Measurements from ENCODE around the gene ZNF318. TPM values are rescaled to one million over a fixed set of nuclear protein-coding genes. Genes with fewer than 3 reads are reported as not detected.
"Not testable (repeated sequence)": the region's sequence is repeated elsewhere in the genome, so short reads cannot be mapped to it uniquely, and the experiment has no call there.

The ZNF318 gene
- total and polyA plus RNA-seq, 10 of the 15 experiments (the other 5 are each of a cell fraction or from before 2014, with no cell fraction given) = 3.4 to 79.8 (median 13.7) TPM

DNA sequence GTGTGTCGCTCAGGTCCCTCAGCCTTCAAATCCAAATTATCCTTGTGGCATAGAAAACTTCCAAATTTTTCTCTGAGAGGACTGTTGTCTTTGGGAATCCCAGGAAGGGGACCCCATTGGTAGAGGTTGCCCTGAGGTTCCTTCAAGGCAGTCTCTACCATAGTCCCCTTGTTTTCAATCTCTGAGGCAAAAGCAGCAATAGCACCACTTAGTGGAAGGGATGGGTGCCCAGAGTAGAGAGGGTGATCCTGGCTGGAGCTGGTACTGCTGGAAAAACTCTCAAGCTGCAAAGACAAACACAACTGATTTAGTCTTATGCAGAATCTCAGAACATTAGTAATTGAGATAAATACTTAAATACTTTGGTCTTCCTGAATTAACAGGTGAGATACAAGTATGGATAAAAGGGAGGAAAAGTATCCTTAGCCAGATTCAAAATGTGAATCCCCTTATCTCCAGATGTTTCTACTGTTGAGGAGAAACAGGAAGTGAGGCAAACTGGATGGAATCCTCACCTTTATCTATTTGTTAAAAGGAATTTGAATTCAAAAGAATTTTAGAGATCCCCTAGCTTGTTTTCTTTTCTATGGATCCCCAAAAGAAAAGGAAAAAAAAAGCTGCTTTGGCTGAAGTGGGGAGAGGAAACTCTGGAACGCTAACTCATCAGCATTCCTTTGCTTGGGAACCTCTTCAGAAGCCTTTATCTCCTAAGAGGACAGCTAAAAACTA is 13.4 kb downstream of the ZNF318 start:
- TF ChIP-seq SMC3 (IDR thresholded peaks at IDR 0.05; ENCODE audit: borderline replicate concordance, low read length) (peak; percentile 36; the same call in 1 of the 2 replicates), RAD21 (IDR thresholded peaks at IDR 0.05; ENCODE audit: insufficient read depth, low read depth, low read length) (peak; percentile 52), CREM (IDR thresholded peaks at IDR 0.05; ENCODE audit: low read depth) (no peak), CBX3 (IDR thresholded peaks at IDR 0.05; ENCODE audit: borderline replicate concordance, low read depth) (no peak), RFX5 (IDR thresholded peaks at IDR 0.05; ENCODE audit: low read depth, low read length) (no peak), SREBF2 (IDR thresholded peaks at IDR 0.05; ENCODE audit: low read length) (no peak), CHD2 (IDR thresholded peaks at IDR 0.05; ENCODE audit: borderline replicate concordance, low read depth, low read length) (no peak), IKZF2 (IDR thresholded peaks at IDR 0.05) (no peak), TCF12 (IDR thresholded peaks at IDR 0.05; ENCODE audit: low read depth, low read length) (no peak)
- TF ChIP-seq, protein P1, sequence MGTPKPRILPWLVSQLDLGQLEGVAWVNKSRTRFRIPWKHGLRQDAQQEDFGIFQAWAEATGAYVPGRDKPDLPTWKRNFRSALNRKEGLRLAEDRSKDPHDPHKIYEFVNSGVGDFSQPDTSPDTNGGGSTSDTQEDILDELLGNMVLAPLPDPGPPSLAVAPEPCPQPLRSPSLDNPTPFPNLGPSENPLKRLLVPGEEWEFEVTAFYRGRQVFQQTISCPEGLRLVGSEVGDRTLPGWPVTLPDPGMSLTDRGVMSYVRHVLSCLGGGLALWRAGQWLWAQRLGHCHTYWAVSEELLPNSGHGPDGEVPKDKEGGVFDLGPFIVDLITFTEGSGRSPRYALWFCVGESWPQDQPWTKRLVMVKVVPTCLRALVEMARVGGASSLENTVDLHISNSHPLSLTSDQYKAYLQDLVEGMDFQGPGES (IDR thresholded peaks at IDR 0.05) = no peak
- TF ChIP-seq, protein P2, sequence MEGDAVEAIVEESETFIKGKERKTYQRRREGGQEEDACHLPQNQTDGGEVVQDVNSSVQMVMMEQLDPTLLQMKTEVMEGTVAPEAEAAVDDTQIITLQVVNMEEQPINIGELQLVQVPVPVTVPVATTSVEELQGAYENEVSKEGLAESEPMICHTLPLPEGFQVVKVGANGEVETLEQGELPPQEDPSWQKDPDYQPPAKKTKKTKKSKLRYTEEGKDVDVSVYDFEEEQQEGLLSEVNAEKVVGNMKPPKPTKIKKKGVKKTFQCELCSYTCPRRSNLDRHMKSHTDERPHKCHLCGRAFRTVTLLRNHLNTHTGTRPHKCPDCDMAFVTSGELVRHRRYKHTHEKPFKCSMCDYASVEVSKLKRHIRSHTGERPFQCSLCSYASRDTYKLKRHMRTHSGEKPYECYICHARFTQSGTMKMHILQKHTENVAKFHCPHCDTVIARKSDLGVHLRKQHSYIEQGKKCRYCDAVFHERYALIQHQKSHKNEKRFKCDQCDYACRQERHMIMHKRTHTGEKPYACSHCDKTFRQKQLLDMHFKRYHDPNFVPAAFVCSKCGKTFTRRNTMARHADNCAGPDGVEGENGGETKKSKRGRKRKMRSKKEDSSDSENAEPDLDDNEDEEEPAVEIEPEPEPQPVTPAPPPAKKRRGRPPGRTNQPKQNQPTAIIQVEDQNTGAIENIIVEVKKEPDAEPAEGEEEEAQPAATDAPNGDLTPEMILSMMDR (IDR thresholded peaks at IDR 0.05 in 2 of 3, conservative IDR thresholded peaks at IDR 0.05 in 1 of 3; ENCODE audit: control insufficient read depth in 2 of 3, extremely low read depth in 1 of 3, insufficient read depth in 1 of 3, low read depth in 3 of 3, low read length in 3 of 3) = peak; percentile 26 to 55 (median 48); a peak in 4 of 6 replicates
- Histone ChIP-seq H3K36me3 (ENCODE audit: control insufficient read depth in 2 of 2, insufficient read depth in 2 of 2, low read length in 1 of 2) (peaks cover 18 to 50% of the 10 kb centered on the region in 2 experiments), H3K4me2 (ENCODE audit: control insufficient read depth, insufficient read depth) (no peak overlapping the region), H2AFZ (ENCODE audit: control insufficient read depth, low read depth, low read length) (no peak overlapping the region), H3K9me3 (replicated peaks; ENCODE audit: control insufficient read depth, insufficient read depth, low read length) (no peaks in the 10 kb centered on the region), H4K20me1 (ENCODE audit: control insufficient read depth, insufficient read depth) (0 out of 2 replicates have a peak, but pooled peaks cover 3% of the 10 kb centered on the region), H3K4me1 (ENCODE audit: control insufficient read depth, insufficient read depth, low read length) (peaks cover 2% of the 10 kb centered on the region), H3K27ac (ENCODE audit: control insufficient read depth, insufficient read depth) (no peak overlapping the region), H3K79me2 (ENCODE audit: control insufficient read depth, insufficient read depth, low read length) (peaks cover 74% of the 10 kb centered on the region), H3K27me3 (replicated peaks in 1 of 2; ENCODE audit: control insufficient read depth in 2 of 2, insufficient read depth in 2 of 2, low read length in 1 of 2) (no peaks in the 10 kb centered on the region), H3K4me3 (no peak overlapping the region), H3K9ac (ENCODE audit: control insufficient read depth, insufficient read depth, low read length) (no peak overlapping the region)
- ChIA-PET CTCF (interaction anchor here (0.6 to 12.1 kb wide), 27 partner anchors 9 to 183 kb away, joined by 3 to 118 read pairs (median 5); partner anchors contain the start of genes CRIP3 and ZNF318), RAD21 (ENCODE audit: unreplicated experiment) (interaction anchor here (0.6 to 16.8 kb wide), 19 partner anchors 17 to 182 kb away, joined by 3 to 311 read pairs (median 4); partner anchors contain the start of gene CRIP3), POLR2A (interaction anchor here (0.5 to 1.8 kb wide), 6 partner anchors 9 to 101 kb away, joined by 3 to 9 read pairs (median 4); no protein-coding TSS in a partner anchor), SMC1A (ENCODE audit: uncharacterized antibody, unreplicated experiment) (interaction anchor here (0.8 to 18.8 kb wide), 13 partner anchors 10 to 152 kb away, joined by 3 to 616 read pairs (median 8); partner anchors contain the start of gene CRIP3)
- DNase-seq (ENCODE audit: low read depth, low spot score) (no peak), FAIRE-seq (no peak), ATAC-seq (peak; percentile 81)
- no TSS peak for BruUV-seq (replicated peaks)
- intact Hi-C loops (cut with micrococcal nuclease; ENCODE audit: unreplicated experiment) = loop anchor here (1.0 kb wide), 1 partner anchor 93 kb away; no protein-coding TSS in a partner anchor
- WGBS (ENCODE audit: insufficient coverage, insufficient replicate concordance, low lambda C conversion rate, missing lambda C conversion rate) = 100% methylated on average over 2 of the region's 2 CpGs
- in situ Hi-C loops (cut with MboI) = no loop called here

DNA sequence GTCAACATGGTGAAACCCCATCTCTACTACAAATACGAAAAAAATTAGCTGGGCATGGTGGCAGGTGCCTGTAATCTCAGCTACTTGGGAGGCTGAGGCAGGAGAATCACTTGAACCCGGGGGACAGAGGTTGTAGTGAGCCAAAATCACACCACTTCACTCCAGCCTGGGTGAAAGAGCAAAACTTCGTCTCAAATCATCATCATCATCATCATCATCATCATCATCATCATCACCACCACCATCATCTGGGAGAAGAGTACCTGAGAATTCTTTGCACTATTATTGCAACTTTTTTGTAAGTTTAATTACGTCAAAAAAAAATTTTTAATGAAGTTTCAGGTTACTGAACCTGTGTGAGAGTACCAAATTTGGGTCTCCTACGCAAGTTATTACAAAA is 17.5 kb downstream of the ZNF318 start:
- H3K4me2 ChIP-seq (ENCODE audit: control insufficient read depth, insufficient read depth); H3K9me3 ChIP-seq (replicated peaks; ENCODE audit: control insufficient read depth, insufficient read depth, low read length); H3K27me3 ChIP-seq (replicated peaks in 1 of 2; ENCODE audit: control insufficient read depth in 2 of 2, insufficient read depth in 2 of 2, low read length in 1 of 2); H2AFZ ChIP-seq (ENCODE audit: control insufficient read depth, low read depth, low read length); POLR2A ChIA-PET; ATAC-seq; FAIRE-seq; H3K9ac ChIP-seq (ENCODE audit: control insufficient read depth, insufficient read depth, low read length); H4K20me1 ChIP-seq (ENCODE audit: control insufficient read depth, insufficient read depth); DNase-seq (ENCODE audit: low read depth, low spot score); intact Hi-C loops (cut with micrococcal nuclease; ENCODE audit: unreplicated experiment); in situ Hi-C loops (cut with MboI); H3K27ac ChIP-seq (ENCODE audit: control insufficient read depth, insufficient read depth); BruUV-seq (replicated peaks); H3K4me3 ChIP-seq: not testable (repeated sequence)
- Histone ChIP-seq H3K36me3 (ENCODE audit: control insufficient read depth in 2 of 2, insufficient read depth in 2 of 2, low read length in 1 of 2) (peaks cover 13 to 63% of the 10 kb centered on the region in 2 experiments), H3K79me2 (ENCODE audit: control insufficient read depth, insufficient read depth, low read length) (peaks cover 61% of the 10 kb centered on the region), H3K4me1 (ENCODE audit: control insufficient read depth, insufficient read depth, low read length) (peaks cover 16% of the 10 kb centered on the region)
- ChIA-PET RAD21 (ENCODE audit: unreplicated experiment) (interaction anchor here (0.6 to 1.0 kb wide), 3 partner anchors 10 to 46 kb away, joined by 3 read pairs; no protein-coding TSS in a partner anchor), CTCF (interaction anchor here (1.5 kb wide), 1 partner anchor 8 kb away, joined by 4 read pairs; no protein-coding TSS in a partner anchor), SMC1A (ENCODE audit: uncharacterized antibody, unreplicated experiment) (interaction anchor here (0.9 to 1.5 kb wide), 2 partner anchors 9 to 11 kb away, joined by 3 to 9 read pairs; no protein-coding TSS in a partner anchor)
- WGBS (ENCODE audit: insufficient coverage, insufficient replicate concordance, low lambda C conversion rate, missing lambda C conversion rate) = 98% methylated on average over 4 of the region's 5 CpGs
